GM12878 (cell line): ENCODE measurements around the gene SCAF8. TPM values are rescaled to one million over a fixed set of nuclear protein-coding genes. Genes with fewer than 3 reads are reported as not detected.

Experiments
- ATAC-seq: fragments of 200-7000 bp; cut with Tn5 transposase; 3 replicates; pipeline ENCODE4 v1.9.1; 2020; ENCODE audit warnings: mild to moderate bottlenecking, moderate library complexity
- BruUV-seq: library from RNA; stranded (reverse); fragments of 400-500 nt; replicated peaks from 2 replicates; lab custom pipeline; 2021; lab: Mats Ljungman, UMichigan
- CTCF ChIA-PET: fragments of 300-600 bp; sonication (Branson Sonifier 250); formaldehyde crosslinking; extraction: SDS; loops from one replicate; lab custom pipeline; 2021; ENCODE audit warnings: inconsistent platforms; lab: Yijun Ruan, JAX
- POLR2A ChIA-PET: fragments of 350-600 bp; formaldehyde crosslinking; extraction: SDS; loops from one replicate; lab custom pipeline; 2021; ENCODE audit warnings: inconsistent platforms; lab: Charles Lee
- RAD21 ChIA-PET: fragments of 300-600 bp; sonication (Branson Sonifier 250); formaldehyde crosslinking; loops from one replicate; lab custom pipeline; 2023; ENCODE audit warnings: antibody characterized with exemption; ENCODE audit not compliant: unreplicated experiment; lab: Charles Lee
- SMC1A ChIA-PET: fragments of 300-600 bp; sonication (Branson Sonifier 250); formaldehyde crosslinking; loops from one replicate; lab custom pipeline; 2023; ENCODE audit not compliant: unreplicated experiment, uncharacterized antibody; lab: Charles Lee
- DNase-seq: peaks from one replicate; pipeline ENCODE4 v3.0.0-alpha.2; 2011; ENCODE audit warnings: low read depth, low spot score
- FAIRE-seq: peaks from 3 replicates; lab custom pipeline; 2011; peaks lifted over from hg19 to GRCh38; lab: Jason Lieb, UNC
- H2AFZ ChIP-seq: 2 replicates; pipeline ENCODE4 v1.6.0; 2011; ENCODE audit warnings: low read depth, low read length, control low read depth; ENCODE audit not compliant: control insufficient read depth
- H3K27ac ChIP-seq: 2 replicates; pipeline ENCODE4 v1.5.1; 2011; ENCODE audit warnings: control low read depth; ENCODE audit not compliant: control insufficient read depth, insufficient read depth
- H3K27me3 ChIP-seq, 2 experiments: replicated peaks in 1 of 2; 2 replicates each; pipeline versions ENCODE4 v1.6.0 to v1.6.1; 2011; ENCODE audit warnings: low read length in 1 of 2; ENCODE audit not compliant: control insufficient read depth in 2 of 2, insufficient read depth in 2 of 2
- H3K36me3 ChIP-seq, 2 experiments: 2 replicates each; pipeline ENCODE4 v1.5.1; 2011; ENCODE audit warnings: low read length in 1 of 2; ENCODE audit not compliant: control insufficient read depth in 2 of 2, insufficient read depth in 2 of 2
- H3K4me1 ChIP-seq: 2 replicates; pipeline ENCODE4 v1.6.1; 2011; ENCODE audit warnings: mild to moderate bottlenecking, low read length, moderate library complexity, mixed read lengths; ENCODE audit not compliant: control insufficient read depth, insufficient read depth
- H3K4me2 ChIP-seq: 2 replicates; pipeline ENCODE4 v1.6.0; 2011; ENCODE audit warnings: control low read depth; ENCODE audit not compliant: control insufficient read depth, insufficient read depth
- H3K4me3 ChIP-seq: fragments of 200-600 bp; sonication (generic); 2 replicates; pipeline ENCODE4 v1.5.1; 2016
- H3K79me2 ChIP-seq: 2 replicates; pipeline ENCODE4 v1.6.0; 2011; ENCODE audit warnings: low read length; ENCODE audit not compliant: control insufficient read depth, insufficient read depth
- H3K9ac ChIP-seq: 2 replicates; pipeline ENCODE4 v1.8.0; 2011; ENCODE audit warnings: low read length, control low read depth, mixed read lengths; ENCODE audit not compliant: control insufficient read depth, insufficient read depth
- H3K9me3 ChIP-seq: replicated peaks from 3 replicates; pipeline ENCODE4 v1.5.1; 2011; ENCODE audit warnings: mild to moderate bottlenecking, low read length; ENCODE audit not compliant: control insufficient read depth, insufficient read depth
- H4K20me1 ChIP-seq: 2 replicates; pipeline ENCODE4 v1.6.0; 2011; ENCODE audit not compliant: control insufficient read depth, insufficient read depth
- CBX5 ChIP-seq: sonication (generic); IDR thresholded peaks from 2 replicates; pipeline ENCODE4 v1.6.1; 2016; ENCODE audit warnings: low read depth, moderate library complexity, mild to moderate bottlenecking, inconsistent platforms
- NBN ChIP-seq: fragments of 450-650 bp; IDR thresholded peaks from 2 replicates; pipeline ENCODE4 v1.6.1; 2016
- POLR2A ChIP-seq: IDR thresholded peaks from 2 replicates; pipeline ENCODE4 v1.6.1; 2011; ENCODE audit warnings: low read depth, mild to moderate bottlenecking, low read length
- RELA ChIP-seq: fragments of 450-650 bp; IDR thresholded peaks from 2 replicates; pipeline ENCODE4 v1.8.0; 2014; ENCODE audit warnings: borderline replicate concordance; ENCODE audit not compliant: partially characterized antibody
- SIN3A ChIP-seq: IDR thresholded peaks from 2 replicates; pipeline ENCODE4 v1.6.1; 2012; ENCODE audit warnings: low read depth, low read length, improper control_type of control experiment
- WRNIP1 ChIP-seq: IDR thresholded peaks from 2 replicates; pipeline ENCODE4 v1.6.1; 2011; ENCODE audit warnings: low read depth, low read length, improper control_type of control experiment, borderline replicate concordance
- ZBTB4 ChIP-seq: fragments of 450-650 bp; formaldehyde crosslinking; IDR thresholded peaks from 2 replicates; pipeline ENCODE4 v1.4.0; 2022; ENCODE audit warnings: mild to moderate bottlenecking, moderate library complexity
- ZNF24 ChIP-seq: fragments of 450-650 bp; IDR thresholded peaks from 2 replicates; pipeline ENCODE4 v1.6.1; 2017; ENCODE audit warnings: antibody characterized with exemption, mild to moderate bottlenecking
- ZNF384 ChIP-seq: IDR thresholded peaks from 2 replicates; pipeline ENCODE4 v1.6.1; 2012; ENCODE audit warnings: low read depth, mild to moderate bottlenecking, low read length, improper control_type of control experiment, borderline replicate concordance
- ZNF687 ChIP-seq: fragments of 450-650 bp; IDR thresholded peaks from 2 replicates; pipeline ENCODE4 v1.6.1; 2017; ENCODE audit warnings: mild to moderate bottlenecking, moderate library complexity
- WGBS: methylation state at CpG from one replicate; pipeline ENCODE4 v1.1.6; 2016; ENCODE audit warnings: low lambda C conversion rate; ENCODE audit not compliant: insufficient replicate concordance, insufficient coverage; ENCODE audit errors: missing lambda C conversion rate; 5-methylcytosine and 5-hydroxymethylcytosine counted together
- in situ Hi-C: fragments of 300-500 bp; cut with MboI; formaldehyde crosslinking; loops from 9 replicates; pipeline ENCODE4 v1.14.3; 2018; ENCODE audit warnings: mixed read lengths
- intact Hi-C: fragments of 100-400 bp; cut with micrococcal nuclease; formaldehyde crosslinking; loops from one replicate; pipeline ENCODE4 v1.14.2; 2022; ENCODE audit not compliant: unreplicated experiment
- polyA plus RNA-seq, 11 experiments: library from polyadenylated mRNA; depleted of rRNA in 4 of 11; unstranded in 6 of 11; stranded (reverse) in 5 of 11; fragments of >200 nt; fragmentation: Nextera tagmentation in 4 of 11; fragmentation: Illumina TruSeq in 1 of 11; extraction: Ambion mirVana in 4 of 11; extraction: Trizol in 1 of 11; gene quantifications; 1 replicate in 1 of 11; 2 replicates in 10 of 11; pipeline versions ENCODE4 v1.2.1 to v1.2.3, GENCODE V29; 2011 to 2016; ENCODE audit warnings: inconsistent platforms in 2 of 11, missing spikeins in 2 of 11, low read depth in 1 of 11
- total RNA-seq, 4 experiments: library from RNA; depleted of rRNA in 3 of 4; stranded (reverse); fragments of >200 nt in 3 of 4; fragmentation: Illumina TruSeq in 1 of 4; extraction: Trizol in 1 of 4; gene quantifications; 2 replicates each; pipeline versions ENCODE4 v1.2.1 to v1.2.3, GENCODE V29; 2013 to 2021

Gene SCAF8
- total and polyA plus RNA-seq, 10 of the 15 experiments (the other 5 are each of a cell fraction or from before 2014, with no cell fraction given): 8.1 to 28.8 (median 15.9) TPM

GRCh38 chr6:154738551-154738961, 5.3 kb downstream of the SCAF8 start:
- Histone ChIP-seq H3K79me2 (peaks cover 92% of the 10 kb centered on the region), H3K36me3 (peaks cover 2 to 7% of the 10 kb centered on the region in 2 experiments; a peak in 3 of 4 replicates), H3K4me1 (peaks cover 5% of the 10 kb centered on the region; the same call in 1 of the 2 replicates), H3K9me3 (no peaks in the 10 kb centered on the region; the same call in 2 of the 3 replicates), H3K9ac (no peak overlapping the region), H3K4me3 (peak overlapping the region; percentile 24; the same call in 1 of the 2 replicates), H3K4me2 (peak overlapping the region; percentile 15), H4K20me1 (no peaks in the 10 kb centered on the region; the same call in 1 of the 2 replicates), H3K27ac (no peak overlapping the region), H3K27me3 (no peaks in the 10 kb centered on the region), H2AFZ (no peak overlapping the region)
- no peak for FAIRE-seq
- intact Hi-C loops: loop anchor here (10.0 kb wide), 1 partner anchor 576 kb away; the partner anchor contains the start of gene TFB1M
- no peak for DNase-seq
- TF ChIP-seq ZNF687: no peak
- TF ChIP-seq POLR2A: no peak
- no peak for TF ChIP-seq ZBTB4 (CRISPR knock-in tag)
- TF ChIP-seq ZNF384: no peak
- no peak for TF ChIP-seq RELA
- TF ChIP-seq ZNF24: no peak
- no peak for TF ChIP-seq CBX5
- no peak for TF ChIP-seq WRNIP1
- no peak for TF ChIP-seq SIN3A
- no peak for TF ChIP-seq NBN
- RAD21 ChIA-PET: interaction anchor here (0.9 kb wide), 1 partner anchor 23 kb away, joined by 3 read pairs; no protein-coding TSS in a partner anchor
- in situ Hi-C loops: loop anchor here (25.0 kb wide), 1 partner anchor 1751 kb away; the partner anchor contains the start of gene FBXO5
- WGBS: 89% methylated on average over 3 of the region's 3 CpGs
- POLR2A ChIA-PET: interaction anchor here (1.4 kb wide), 1 partner anchor 9 kb away, joined by 3 read pairs; no protein-coding TSS in a partner anchor
- no TSS peak for BruUV-seq
- SMC1A ChIA-PET: interaction anchor here (1.0 to 2.4 kb wide), 4 partner anchors 10 to 55 kb away, joined by 3 to 9 read pairs (median 3); no protein-coding TSS in a partner anchor
- CTCF ChIA-PET: interaction anchor here (1.2 to 1.4 kb wide), 3 partner anchors 9 to 34 kb away, joined by 3 to 4 read pairs (median 3); no protein-coding TSS in a partner anchor
- 0 out of 3 replicates have a peak, but pooled peaks have one; percentile 3 for ATAC-seq
